ENCODE measurements around the gene ABCC11.

The ABCC11 gene

GRCh38 chr16:48210747-48211146 is 36.6 kb downstream of the ABCC11 start:
- DNase-seq (ENCODE audit: extremely low read depth, low read depth), result no peak
- no peak overlapping the region for H3K4me3 ChIP-seq (replicated peaks; ENCODE audit: low read depth, low read length)
- TF ChIP-seq, protein P1, sequence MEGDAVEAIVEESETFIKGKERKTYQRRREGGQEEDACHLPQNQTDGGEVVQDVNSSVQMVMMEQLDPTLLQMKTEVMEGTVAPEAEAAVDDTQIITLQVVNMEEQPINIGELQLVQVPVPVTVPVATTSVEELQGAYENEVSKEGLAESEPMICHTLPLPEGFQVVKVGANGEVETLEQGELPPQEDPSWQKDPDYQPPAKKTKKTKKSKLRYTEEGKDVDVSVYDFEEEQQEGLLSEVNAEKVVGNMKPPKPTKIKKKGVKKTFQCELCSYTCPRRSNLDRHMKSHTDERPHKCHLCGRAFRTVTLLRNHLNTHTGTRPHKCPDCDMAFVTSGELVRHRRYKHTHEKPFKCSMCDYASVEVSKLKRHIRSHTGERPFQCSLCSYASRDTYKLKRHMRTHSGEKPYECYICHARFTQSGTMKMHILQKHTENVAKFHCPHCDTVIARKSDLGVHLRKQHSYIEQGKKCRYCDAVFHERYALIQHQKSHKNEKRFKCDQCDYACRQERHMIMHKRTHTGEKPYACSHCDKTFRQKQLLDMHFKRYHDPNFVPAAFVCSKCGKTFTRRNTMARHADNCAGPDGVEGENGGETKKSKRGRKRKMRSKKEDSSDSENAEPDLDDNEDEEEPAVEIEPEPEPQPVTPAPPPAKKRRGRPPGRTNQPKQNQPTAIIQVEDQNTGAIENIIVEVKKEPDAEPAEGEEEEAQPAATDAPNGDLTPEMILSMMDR (IDR thresholded peaks at IDR 0.05; ENCODE audit: low read depth, low read length, missing control alignments), result no peak

DNA sequence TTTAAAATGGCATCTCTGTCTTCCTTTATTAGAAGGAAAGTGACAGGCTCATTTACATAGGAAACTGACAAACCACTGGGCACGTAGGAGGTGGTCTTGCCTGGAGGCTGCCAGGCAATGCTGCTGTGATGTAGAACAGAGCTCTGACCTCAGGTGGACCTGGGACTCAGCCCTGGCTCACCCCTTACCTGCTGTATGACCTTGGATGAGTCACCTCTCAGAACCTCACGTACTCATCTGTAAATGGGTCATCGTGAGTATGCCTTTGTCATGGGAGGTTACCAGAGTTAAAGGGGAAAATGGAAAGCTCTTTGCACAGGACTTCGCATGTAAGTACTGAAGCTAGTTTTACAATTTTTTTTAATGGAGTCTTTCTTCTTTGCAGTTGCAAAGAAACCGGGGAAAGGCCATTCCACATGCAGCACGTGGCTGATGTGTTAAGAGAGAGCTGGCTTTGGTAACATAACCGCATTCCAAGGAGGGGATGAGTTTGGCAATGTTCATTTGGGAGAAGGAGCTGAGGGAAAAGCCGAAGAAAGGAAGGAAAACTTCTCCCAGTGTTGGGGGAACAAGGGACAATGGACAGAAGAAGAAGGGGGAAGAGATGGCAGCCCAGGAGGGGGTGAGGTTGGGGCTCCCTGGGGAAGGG is 40.6 kb downstream of the ABCC11 start:
- DNase-seq (ENCODE audit: extremely low read depth, low read depth), result no peak
- TF ChIP-seq, protein P1 (IDR thresholded peaks at IDR 0.05; ENCODE audit: low read depth, low read length, missing control alignments), result no peak
- H3K4me3 ChIP-seq (replicated peaks; ENCODE audit: low read depth, low read length), result no peak overlapping the region

GRCh38 chr16:48204825-48205151 is 42.6 kb downstream of the ABCC11 start:
- H3K4me3 ChIP-seq (replicated peaks; ENCODE audit: low read depth, low read length), result no peak overlapping the region
- DNase-seq (ENCODE audit: extremely low read depth, low read depth), result no peak
- TF ChIP-seq, protein P1 (IDR thresholded peaks at IDR 0.05; ENCODE audit: low read depth, low read length, missing control alignments), result no peak

GRCh38 chr16:48203974-48204824 is 43.1 kb downstream of the ABCC11 start:
- no peak for DNase-seq (ENCODE audit: extremely low read depth, low read depth)
- no peak overlapping the region for H3K4me3 ChIP-seq (replicated peaks; ENCODE audit: low read depth, low read length)
- TF ChIP-seq, protein P1 (IDR thresholded peaks at IDR 0.05; ENCODE audit: low read depth, low read length, missing control alignments), result no peak

- H3K4me3 ChIP-seq (replicated peaks; ENCODE audit: low read depth, low read length), result no peak overlapping the region
- TF ChIP-seq, protein P1 (IDR thresholded peaks at IDR 0.05; ENCODE audit: low read depth, low read length, missing control alignments), result no peak
- DNase-seq (ENCODE audit: extremely low read depth, low read depth), result no peak
These were observed 45.7 kb downstream of the ABCC11 start for GRCh38 chr16:48201515-48202201.

GRCh38 chr16:48197294-48197693 is 50.0 kb downstream of the ABCC11 start:
- H3K4me3 ChIP-seq (replicated peaks; ENCODE audit: low read depth, low read length), result no peak overlapping the region
- no peak for DNase-seq (ENCODE audit: extremely low read depth, low read depth)
- TF ChIP-seq, protein P1 (IDR thresholded peaks at IDR 0.05; ENCODE audit: low read depth, low read length, missing control alignments), result no peak

Measured in HFF-Myc (cell line).